Measurements from ENCODE around the gene MINDY4.
A peak's percentile ranks its signal among the peaks of the same experiment; 100 is the strongest.

The MINDY4 gene

DNA sequence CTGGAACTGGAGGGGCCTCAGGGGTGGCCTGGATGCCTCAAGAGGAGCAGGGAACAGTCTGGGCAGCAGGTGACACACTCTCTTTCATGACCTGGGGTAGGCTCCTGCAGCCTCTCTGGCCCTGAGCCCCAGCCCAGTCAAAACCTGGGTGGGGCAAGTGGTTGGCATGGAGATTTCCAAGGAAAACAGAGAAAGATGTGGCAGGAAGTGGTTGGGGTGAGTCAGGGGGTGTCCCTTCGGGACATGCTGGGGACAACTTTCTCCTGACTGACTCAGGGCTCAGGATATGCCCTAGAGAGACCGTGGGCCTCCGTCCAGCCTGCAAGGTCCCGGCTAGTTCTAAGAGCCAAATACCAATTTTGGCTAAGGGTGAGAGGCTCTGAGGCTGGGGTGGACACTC lies 143.4 kb downstream of the MINDY4 start:
- DNase-seq (ENCODE audit: low spot score) = no peak

DNA sequence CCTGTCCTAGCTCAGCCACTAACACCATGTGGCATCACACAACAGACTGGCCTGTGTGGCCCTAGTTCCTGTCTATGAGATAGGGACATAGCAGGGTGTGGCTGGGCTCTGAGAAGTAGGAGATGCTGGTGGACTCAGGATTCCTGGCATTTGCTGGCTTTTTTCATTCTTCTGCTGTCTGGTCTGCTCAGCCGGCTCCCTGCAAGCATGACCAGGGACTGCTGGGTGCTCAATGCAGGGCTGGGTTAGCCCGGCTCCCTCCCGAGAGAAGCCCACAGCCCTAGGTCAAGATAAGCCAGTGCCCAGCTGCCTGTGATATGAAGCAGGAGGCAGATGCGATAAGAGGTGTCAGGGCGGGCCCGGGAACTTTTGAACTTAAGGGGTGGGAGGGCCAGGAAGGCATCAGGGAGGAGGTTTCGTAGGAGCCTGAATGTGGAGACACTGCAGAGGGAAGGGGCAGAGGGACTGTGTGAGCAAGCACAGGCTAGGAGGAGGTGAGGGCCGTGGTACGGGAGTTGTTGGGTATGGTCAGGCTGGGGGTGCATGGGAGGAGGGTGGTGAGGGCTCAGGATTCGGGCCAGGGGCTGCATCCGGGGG lies 143.9 kb downstream of the MINDY4 start:
- peak; percentile 84 for DNase-seq (ENCODE audit: low spot score)

DNA sequence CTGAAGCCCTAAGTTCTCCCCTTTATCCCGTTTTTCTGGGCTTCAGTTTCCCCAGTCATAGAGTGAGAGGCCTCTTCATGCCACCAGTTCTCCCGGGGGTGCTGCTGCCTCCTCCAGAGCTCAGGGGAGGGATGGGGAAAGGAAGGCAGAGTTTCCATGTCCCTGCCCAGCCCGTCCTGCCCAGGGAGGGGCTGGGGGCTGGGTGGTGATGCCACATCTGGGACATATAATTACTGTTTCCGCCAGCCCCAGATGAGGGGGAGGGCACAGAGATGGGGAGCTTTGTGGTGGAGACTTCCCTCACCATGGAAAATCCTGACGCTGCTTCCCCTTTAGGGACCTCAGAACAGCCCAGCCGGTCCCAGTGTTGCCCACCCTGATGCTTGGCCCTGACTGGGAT lies 144.5 kb downstream of the MINDY4 start:
- DNase-seq (ENCODE audit: low spot score) = no peak

DNA sequence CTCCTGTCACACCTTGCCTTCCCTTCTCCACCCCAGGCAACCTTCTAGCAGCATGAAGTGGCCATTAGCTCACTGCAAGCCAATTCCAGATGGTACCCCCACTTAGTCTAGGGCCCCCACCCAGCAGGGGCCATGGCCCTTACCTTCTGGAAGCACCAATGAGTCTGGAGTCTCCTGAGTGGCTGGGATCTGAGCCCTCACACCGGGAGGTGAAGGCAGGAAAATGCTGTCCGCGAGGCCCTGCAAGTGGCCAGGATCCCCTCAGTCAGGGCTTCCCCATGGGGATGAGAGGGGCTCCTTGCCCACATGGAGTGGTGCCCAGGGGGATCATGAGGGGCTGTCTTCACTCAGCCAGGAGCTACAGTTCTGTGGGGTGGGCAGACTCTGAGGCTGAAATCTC lies 145.0 kb downstream of the MINDY4 start:
- no peak for DNase-seq (ENCODE audit: low spot score)

DNA sequence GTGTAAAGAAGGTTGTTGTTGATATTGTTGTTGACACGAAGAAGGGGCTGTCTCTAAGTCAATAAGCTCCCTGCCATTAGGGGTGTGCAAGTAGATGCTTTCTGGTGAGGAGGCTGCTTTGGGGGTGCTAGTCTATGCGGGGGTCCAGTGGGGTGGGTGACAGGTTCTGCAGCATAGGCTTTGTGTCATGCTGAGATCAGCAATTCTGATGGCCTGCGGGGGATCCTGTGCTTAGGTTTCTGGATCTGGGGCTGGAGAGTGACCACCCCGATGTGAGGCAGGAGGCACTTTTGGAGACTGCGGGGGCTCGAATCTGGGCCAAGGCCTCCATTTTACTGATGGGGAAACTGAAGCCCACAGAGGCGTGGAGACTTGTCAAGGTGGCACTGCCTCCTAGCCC lies 145.6 kb downstream of the MINDY4 start:
- DNase-seq (ENCODE audit: low spot score) = no peak

DNA sequence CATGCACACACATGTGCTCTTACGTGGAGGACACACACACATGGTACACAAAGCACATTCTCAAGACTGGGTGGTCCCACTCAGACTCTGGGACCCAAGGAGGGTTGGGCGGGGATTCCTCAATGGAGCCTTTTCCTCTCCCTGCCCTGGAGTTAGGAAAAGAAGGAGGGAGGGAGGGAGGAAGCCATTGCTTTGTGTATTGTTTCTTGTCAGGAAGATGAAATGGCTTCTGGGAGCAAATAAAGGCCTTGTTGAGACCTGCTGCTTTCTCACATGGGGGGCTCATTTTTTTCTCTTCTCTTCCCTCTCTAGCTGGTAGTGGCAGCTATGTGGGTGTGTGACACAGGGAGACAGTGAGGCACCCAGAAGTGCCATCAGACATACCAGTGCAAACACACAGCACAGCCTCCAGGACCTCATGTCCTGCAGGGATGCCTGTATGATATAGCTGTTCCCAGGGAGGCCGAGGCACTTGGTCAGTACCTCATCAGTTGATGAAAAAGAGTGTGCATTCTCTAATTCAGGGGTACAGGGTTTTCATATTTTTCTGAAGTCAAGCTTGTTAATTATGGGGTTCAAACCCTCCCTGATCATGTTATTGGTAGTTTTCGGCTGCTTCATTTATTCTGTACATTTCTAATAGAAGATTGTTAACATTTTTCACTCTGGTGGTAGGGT lies 146.1 kb downstream of the MINDY4 start:
- DNase-seq (ENCODE audit: low spot score) = no peak

DNA sequence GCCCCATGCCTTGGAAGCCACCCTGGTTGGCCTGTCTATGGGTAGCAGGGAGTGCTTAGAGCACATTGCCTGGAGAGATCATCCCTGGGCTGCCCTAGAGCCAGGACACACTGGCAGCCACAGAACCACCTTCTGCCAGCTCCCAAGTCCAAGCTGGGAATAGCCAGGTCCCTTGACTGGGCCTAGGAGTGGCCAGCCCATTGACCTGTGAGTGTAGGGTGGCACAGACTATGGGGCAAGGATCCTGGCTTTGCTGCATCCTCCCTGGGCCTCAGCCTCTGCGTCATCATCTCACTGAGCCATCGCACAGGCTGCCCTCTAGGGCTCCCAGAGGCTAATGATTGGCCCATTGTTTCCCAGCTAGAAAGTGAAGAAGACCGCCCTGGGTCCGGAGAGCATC lies 147.5 kb downstream of the MINDY4 start:
- no peak for DNase-seq (ENCODE audit: low spot score)

DNA sequence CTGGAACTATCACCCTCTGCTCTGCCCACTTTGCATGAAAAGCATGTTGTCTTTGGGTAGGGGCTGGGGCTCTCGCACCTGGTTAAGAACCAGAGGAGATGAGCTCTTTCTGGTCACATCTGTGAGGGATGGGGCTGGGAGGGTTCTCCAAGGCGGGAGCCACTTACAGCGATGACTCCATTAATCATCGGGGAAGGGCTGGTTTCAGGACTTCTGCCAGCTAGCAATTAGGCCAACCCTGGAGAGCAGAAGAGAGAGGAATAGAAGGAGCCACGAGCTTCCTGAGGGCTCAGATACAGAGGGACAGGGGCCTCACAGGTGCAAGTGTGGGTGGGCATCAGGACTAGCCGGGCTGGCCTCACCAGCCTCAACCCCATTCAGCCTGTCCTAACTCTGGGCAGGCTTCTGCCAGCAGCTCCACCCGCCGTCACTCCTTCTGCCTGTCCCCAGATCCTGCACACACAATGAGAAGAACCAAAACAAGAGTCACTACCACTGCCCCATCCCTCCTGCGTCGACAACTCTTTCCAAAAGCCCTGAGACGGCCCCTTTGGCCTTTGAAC lies 148.9 kb downstream of the MINDY4 start:
- DNase-seq (ENCODE audit: low spot score) = no peak

DNA sequence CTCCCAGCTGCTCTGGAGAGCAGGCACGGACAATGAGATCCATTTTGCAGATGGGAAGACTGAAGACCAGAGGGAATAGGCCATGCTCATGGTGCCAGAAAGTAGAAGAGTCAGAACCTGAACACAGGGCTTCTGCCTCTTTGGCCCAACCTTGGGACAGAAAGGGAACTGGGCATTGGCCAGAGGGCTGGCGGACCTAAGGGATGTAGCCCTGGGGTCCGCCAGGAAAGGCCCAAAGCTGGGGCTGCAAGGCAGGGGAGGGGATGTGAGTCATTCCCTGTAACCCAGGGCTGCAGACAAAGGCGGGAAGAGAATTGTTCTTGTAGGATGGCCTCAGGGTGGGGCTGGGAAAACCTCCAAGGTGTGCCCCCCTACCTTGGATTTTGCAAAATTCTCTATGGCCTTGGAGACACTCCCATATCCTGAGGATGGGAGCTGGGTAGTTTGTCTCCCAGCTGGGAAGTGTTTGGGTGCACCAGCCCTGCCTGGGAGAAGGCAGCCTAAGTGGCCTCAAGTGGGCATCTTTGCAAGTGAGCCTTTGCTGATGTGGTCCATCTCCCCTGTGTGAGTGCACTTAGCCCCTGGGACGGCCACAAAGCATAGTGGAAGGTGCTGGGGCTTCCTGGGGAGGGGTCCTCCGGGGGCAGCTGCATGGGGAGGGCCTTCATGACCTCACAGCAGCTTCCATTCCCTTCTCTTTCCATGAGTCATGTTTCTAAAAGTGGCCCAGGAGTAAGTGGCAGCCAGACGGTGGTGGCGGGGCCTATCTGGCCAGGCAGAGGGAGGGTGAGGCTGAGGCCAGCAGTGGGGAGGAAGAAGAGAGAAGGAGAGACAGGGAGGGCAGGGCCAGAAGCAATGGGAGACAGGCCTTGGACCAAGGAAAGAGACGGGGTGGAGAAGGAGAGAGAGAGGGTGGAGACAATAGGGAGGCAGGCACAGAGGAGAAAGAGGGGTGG lies 149.6 kb downstream of the MINDY4 start:
- no peak for DNase-seq (ENCODE audit: low spot score)

DNA sequence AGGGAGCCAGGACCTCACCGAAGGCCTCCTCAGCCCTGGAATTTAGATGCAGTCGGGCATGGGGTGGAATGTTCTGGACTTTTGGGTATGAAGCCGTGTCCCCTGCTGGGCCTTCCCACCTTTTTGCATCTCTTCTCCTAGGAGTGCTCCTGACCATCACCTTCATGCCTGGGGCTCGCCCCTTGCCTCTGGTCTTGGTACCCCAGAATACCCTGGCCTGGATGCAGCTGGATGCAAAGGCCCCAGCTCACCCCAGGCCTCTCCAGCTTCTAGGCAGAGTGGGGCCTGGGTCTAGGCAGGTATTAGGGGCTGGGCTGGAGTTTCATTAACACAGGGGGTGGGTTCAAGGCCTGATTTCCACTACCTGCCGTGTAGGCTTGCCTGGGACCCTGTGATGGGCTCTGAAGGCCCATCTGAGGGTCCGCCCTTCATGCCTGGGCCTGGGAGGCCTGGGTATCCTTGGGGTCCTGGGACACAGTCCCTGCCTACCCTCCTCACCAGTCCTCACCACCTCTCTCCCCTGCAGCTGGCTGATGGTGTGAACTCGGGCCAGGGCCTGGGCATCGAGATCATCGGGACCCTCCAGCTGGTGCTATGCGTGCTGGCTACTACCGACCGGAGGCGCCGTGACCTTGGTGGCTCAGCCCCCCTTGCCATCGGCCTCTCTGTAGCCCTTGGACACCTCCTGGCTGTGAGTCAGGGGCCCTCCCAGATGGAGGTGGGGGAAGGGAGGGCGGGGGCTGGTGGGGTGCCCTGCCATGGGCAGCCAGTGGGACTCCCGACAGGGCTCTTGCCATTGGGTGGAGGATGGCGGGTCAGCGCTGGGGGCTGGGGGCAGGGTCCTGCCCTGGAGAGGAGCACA lies 150.6 kb downstream of the MINDY4 start:
- no peak for DNase-seq (ENCODE audit: low spot score)

DNA sequence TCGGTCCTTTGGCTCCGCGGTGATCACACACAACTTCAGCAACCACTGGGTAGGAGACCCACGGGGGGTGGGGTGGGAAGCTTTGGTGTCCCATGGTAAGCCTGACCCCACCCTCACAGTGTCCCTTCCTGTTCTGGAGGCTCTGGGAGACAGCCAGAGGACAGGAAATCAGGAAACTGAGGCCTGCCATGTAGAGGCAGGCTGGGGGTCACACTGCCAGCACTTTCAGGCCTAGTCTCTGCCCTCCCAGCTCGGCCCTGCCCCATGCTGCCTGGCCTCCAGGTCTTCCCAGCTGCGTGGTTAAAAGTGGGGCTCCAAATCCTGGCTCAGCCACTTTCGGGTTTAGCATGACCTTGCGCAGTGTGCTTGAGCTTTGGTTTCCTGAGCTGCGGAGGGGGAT lies 151.4 kb downstream of the MINDY4 start:
- DNase-seq (ENCODE audit: low spot score) = no peak

DNA sequence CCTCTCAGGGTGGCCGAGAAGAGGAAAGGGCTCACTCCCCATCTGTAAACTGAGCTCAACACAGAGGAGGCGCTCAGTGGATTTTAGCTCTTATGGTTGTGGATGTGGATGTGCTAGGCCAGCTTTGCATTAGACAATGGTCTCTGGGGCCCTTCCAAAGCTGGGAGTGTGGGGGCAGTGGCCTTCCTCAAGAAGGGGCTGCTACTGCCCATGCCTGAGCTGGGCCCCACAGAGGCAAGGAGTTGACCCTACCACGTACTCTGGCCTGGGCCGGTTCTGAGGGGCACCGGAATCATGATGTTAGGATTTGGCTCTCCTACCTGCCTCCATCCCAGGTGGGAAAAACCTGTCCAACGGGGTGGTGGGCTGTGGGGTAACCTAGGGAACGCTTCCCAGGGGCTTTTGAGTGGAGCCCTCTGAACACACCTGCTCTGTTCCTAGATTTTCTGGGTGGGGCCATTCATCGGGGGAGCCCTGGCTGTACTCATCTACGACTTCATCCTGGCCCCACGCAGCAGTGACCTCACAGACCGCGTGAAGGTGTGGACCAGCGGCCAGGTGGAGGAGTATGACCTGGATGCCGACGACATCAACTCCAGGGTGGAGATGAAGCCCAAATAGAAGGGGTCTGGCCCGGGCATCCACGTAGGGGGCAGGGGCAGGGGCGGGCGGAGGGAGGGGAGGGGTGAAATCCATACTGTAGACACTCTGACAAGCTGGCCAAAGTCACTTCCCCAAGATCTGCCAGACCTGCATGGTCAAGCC lies 152.0 kb downstream of the MINDY4 start:
- no peak for DNase-seq (ENCODE audit: low spot score)

DNA sequence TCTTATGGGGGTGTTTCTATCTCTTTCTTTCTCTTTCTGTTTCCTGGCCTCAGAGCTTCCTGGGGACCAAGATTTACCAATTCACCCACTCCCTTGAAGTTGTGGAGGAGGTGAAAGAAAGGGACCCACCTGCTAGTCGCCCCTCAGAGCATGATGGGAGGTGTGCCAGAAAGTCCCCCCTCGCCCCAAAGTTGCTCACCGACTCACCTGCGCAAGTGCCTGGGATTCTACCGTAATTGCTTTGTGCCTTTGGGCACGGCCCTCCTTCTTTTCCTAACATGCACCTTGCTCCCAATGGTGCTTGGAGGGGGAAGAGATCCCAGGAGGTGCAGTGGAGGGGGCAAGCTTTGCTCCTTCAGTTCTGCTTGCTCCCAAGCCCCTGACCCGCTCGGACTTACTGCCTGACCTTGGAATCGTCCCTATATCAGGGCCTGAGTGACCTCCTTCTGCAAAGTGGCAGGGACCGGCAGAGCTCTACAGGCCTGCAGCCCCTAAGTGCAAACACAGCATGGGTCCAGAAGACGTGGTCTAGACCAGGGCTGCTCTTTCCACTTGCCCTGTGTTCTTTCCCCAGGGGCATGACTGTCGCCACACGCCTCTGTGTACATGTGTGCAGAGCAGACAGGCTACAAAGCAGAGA lies 152.7 kb downstream of the MINDY4 start:
- DNase-seq (ENCODE audit: low spot score) = no peak

DNA sequence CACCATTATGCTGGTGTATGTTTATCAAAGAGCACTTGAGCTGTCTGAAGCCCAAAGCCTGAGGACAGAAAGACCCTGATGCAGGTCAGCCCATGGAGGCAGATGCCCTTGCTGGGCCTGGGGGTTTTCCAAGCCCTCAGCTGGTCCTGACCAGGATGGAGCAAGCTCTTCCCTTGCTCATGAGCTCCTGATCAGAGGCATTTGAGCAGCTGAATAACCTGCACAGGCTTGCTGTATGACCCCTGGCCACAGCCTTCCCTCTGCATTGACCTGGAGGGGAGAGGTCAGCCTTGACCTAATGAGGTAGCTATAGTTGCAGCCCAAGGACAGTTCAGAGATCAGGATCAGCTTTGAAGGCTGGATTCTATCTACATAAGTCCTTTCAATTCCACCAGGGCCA lies 153.4 kb downstream of the MINDY4 start:
- no peak for DNase-seq (ENCODE audit: low spot score)

DNA sequence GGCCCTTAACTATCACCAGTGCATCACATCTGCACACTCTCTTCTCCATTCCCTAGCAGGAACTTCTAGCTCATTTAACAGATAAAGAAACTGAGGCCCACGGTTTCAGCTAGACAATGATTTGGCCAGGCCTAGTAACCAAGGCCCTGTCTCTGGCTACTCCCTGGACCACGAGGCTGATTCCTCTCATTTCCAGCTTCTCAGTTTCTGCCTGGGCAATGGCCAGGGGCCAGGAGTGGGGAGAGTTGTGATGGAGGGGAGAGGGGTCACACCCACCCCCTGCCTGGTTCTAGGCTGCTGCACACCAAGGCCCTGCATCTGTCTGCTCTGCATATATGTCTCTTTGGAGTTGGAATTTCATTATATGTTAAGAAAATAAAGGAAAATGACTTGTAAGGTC lies 153.9 kb downstream of the MINDY4 start:
- DNase-seq (ENCODE audit: low spot score) = no peak

DNA sequence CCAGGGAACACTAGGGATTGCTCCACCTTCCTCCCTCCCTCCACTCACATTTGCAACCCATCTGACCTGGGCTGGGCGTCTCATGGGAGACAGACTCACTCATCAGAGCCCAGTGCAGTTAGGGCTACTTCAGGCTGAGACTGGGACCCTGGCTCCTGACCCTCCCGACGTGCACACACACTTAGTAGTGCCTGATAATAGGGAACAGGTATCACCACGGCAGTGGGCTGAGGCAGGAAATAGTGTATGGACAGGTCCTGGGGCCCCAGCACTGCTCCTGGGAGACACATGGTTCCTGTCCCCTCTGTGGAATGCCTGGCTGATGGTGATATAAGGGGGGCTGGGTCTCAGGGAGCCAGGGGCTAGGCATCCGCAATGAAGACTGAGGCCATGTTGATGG lies 154.7 kb downstream of the MINDY4 start:
- no peak for DNase-seq (ENCODE audit: low spot score)

DNA sequence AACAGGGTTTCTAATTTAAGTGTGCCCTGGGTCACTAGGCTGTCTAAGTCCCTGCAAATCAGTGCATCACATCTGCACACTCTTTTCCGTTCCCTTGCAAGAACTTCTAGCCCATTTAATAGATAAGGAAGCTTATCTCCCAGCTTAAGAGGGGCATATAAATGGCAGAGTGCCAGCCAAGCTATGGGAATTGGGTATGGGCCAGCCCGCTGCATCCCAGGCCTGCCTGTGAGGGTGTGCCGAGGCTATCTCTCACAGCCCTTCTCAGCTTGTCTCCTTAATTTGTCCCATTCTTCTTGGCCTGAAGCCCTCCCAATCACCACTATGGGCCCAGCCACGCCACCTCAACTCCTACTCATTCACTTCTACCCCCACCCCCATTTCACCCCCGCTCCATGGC lies 155.1 kb downstream of the MINDY4 start:
- no peak for DNase-seq (ENCODE audit: low spot score)

DNA sequence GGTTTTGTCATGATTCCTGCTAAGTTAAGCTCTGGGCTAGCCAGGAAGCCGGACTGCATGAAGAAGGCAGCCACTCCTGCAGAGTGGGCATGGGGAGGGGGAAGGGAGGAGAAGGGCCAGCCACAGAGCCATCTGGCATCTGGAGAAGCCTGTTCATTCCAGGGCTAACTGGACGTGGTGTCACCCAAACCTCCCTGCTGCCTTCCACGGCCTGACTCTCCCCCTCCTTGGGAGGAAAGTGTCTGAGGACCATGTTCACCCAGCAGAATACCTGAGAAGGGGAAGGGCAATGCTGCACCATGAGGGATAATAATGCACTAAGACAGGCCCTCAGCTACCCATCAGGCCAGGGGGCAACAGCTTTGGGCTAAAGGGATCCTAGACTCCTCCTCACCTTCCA lies 155.8 kb downstream of the MINDY4 start:
- no peak for DNase-seq (ENCODE audit: low spot score)

DNA sequence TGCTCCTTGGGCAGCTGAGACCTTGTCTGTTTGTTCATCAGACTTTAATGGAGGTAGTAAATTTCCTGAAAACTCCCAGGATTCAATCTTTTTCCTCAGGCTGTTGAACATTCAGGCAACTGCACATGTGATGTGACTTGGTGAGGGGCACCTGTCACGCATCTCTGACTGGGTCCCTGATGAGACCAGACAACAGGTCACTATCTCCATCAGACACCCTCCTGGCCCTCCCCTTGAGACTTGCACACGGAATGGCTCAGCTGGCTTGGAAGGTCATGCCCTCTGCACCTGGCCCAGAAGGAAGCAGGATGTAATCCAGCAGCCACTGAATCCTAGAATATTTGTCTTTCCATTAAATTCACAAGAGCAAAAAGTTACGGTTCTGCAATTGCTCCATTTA lies 156.3 kb downstream of the MINDY4 start:
- no peak for DNase-seq (ENCODE audit: low spot score)

DNA sequence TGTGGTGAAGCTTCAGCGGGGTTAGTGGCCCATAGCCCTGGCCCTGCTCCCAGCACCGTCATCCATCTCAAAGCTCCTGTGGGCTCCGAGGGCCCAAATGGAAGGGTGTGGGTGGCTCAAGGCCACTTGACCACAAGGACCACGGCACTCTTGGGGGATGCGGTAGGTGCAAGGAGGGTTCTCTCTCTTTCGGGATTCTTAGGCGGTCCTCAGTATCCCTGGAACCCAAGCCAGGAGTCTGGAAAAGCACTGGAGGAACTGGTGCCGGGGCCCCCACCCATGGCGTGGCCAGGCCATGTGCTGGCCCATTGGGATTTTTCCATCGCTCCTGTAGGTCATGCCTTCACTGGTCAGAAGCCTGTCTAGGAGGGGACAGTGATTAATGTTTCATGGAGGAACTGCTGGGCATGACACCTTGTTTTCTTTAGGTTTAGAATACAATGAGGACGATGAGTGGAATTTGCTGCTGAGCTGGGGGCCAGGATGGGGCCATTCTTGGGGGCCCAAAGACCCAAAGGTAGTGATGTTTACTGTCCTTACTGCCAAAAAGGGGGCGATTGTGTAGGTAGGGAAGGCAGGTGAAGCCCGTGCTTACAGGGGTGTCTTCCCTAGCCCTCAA lies 157.1 kb downstream of the MINDY4 start:
- no peak for DNase-seq (ENCODE audit: low spot score)
